HG03139 (cell line): ENCODE data around the gene AKAP7.

Experiments used
- ATAC-seq: cut with Tn5 transposase; IDR thresholded peaks from one replicate; pipeline ENCODE4 v1.9.1; 2021; ENCODE audit not compliant: unreplicated experiment

The AKAP7 gene

DNA sequence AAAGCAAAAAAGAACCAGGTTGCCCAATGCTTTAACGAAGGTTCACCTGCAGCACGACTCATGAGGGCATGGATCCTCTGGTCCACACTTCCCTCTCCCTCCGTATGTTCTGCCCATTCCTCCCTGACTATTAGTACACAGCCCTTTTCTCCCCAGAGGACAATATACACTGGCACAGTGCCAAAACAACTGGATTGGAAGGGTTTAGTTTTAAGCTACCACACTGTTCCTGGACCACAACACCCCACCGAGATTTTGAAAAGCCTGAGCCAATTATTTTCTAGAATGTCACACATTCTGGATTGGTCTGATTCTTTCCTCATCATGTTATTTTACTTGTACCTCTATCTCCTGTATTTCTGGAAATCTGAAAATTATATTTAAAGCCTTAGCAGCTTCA, 2.9 kb upstream of the AKAP7 start:
- ATAC-seq = no peak

GRCh38 chr6:131134220-131134979, 867 bp upstream of the AKAP7 start:
- ATAC-seq = no peak

DNA sequence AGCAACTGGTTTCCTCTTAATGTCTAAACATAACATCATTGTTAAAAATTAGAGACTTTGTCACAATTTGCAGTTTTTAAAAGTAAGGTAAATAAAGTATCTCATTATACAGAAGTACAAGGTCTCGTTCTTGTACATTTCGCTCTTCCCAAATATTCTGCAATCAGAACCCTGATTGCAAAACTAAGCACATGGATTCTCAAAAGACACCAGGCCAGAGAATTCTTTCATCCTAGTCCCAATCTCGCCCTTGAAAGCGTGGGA, 355 bp upstream of the AKAP7 start:
- ATAC-seq = no peak

DNA sequence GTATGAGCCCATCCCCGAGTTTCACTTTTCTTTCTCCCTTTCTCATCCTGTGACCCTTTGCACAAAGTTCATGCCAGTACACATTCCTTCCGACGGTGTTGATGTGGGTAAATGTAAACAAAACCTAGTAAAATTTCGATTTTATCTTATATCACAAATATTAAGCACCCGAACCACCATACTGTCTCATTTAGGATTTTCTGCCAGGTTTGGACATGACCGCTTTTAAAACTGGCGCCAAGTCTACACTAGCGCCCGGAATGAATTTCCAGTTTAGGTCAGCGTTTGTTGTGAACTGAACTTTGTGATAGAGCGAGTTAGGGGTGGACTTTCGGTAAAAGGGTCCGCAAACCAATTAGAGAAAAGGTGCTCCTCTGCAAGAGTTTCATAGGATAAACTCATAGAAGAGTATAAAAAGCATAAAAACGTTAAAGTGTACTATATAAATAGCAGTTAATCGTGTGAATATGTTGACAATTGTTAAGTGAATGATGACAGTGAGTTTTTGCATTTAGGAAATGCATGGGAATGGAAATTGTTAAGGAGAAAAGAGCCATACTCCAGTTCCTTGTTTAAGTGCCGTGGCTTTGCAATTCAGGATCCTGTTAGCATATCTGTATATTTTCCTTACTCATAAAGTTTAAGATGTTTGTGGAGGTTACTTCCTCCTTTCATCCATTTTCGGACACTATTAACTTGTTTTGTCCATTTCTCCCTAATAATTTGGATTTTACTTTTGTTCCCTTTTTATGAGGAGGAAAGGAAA, 937 bp downstream of the AKAP7 start:
- no peak for ATAC-seq

DNA sequence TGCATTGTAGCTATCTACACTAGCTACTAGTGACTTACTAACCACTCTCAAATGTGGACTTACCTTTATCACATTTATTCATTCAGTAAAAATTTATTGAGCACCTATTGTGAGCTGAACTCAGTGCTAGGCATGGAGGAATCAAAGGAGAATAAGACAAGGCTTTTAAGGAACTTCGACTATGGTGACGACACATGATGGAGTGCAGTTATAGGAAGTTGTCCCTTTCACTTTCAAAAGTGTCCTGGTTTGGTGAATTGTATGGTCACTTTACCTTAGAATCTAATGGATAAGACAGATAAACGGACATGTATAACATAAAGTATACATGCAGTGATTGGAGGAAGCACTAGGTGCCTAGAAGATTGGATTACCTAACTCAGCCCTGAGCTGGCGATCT, 4.3 kb downstream of the AKAP7 start:
- ATAC-seq = no peak

DNA sequence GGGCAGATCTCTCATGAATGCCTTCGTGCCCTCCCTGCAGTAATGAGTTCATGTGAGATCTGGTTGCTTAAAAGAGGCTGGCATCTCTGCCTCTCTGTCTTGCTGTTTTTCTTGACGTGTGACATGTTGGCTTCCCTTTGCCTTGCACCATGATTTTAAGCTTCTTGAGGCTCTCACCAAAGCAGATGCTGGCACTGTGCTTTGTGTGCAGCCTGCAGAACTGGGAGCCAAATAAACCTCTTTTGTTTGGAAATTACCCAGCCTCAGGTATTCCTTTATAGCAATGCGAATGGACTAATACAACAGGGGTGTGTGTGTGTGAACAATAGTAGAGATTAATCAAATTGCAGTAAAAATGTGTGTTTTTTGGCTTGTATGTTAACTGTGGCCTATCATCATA, 8.1 kb downstream of the AKAP7 start:
- no peak for ATAC-seq

GRCh38 chr6:131146865-131147264, 11.6 kb downstream of the AKAP7 start:
- ATAC-seq = no peak

DNA sequence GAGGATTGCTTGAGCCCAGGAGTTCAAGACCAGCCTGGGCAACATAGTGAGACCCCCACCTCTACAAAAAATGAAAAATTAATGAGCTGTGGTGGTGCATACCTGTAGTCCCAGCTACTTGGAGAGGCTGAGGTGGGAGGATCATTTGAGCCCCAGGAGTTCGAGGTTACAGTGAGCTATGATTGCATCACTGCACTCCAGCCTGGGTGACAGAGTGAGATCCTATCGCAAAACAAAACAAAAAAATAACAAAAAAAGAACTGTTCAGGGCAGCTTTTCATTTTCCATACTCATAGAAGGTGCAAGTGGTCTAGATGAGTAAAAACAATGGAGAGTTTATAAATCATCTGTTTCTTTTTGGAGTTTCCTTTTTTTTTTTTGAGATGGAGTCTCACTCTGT, 21.1 kb downstream of the AKAP7 start:
- ATAC-seq = no peak

GRCh38 chr6:131159578-131159977, 24.3 kb downstream of the AKAP7 start:
- no peak for ATAC-seq

GRCh38 chr6:131160254-131160758, 25.0 kb downstream of the AKAP7 start:
- no peak for ATAC-seq

- no peak for ATAC-seq
Observed at GRCh38 chr6:131161987-131162386, 26.7 kb downstream of the AKAP7 start.

GRCh38 chr6:131163886-131164285, 28.6 kb downstream of the AKAP7 start:
- ATAC-seq = no peak

- no peak for ATAC-seq
Observed at GRCh38 chr6:131164506-131164905, 29.2 kb downstream of the AKAP7 start.

DNA sequence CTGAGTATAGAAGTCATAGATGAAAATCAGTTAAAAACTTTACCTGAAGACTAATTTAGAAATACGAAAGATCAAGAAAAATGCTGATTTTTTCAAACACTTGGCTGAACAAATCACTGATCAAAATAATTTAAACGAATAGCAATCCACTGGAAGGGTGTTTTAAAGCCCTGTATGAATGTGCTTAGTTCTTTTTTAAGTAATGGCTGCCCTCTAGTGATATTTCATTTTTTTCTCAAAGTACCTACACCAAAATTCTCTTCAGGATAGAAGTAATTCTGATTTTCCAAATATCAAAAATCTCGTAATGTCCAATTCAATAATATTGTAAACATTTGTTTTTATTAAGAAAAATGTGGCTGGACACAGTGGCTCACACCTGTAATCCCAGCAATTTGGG, 32.5 kb downstream of the AKAP7 start:
- ATAC-seq = no peak

DNA sequence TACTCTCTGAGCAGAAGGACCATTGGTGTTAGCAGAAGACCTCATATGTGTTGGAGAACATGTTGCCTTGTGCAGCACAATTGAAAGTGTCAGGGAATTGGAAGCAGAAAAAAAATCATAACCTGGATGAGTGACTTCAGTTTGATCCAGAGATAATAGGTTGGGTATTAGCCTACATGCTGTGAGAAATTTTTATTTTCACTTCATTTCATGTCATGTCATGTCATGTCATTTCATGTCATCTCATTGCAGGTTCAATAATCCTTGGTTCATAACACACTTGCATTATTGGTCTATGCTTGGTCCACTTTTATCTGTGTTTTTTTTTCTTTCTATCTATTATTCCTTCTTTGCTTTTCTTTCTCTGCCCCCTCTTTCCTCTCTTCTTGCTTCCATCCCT, 34.3 kb downstream of the AKAP7 start:
- ATAC-seq = no peak

GRCh38 chr6:131172222-131172621, 37.0 kb downstream of the AKAP7 start:
- no peak for ATAC-seq

DNA sequence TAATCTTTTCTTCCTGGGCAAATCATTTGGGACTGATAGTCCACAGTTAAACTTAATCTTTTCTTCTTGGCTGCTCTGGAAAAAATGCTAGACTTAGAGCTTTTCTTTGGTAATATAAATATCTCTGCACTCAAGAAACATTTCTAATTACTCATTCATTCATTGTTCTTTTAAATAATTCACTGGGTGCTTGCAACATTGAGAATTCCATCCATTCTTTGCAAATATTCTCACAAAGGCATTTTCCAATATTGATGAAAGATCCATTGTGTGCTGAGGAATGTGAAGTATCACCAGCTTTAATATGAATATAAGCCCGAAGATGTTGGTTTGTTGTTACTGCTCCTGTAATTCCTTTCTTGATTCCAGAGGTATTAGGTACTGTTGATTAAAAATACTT, 38.4 kb downstream of the AKAP7 start:
- ATAC-seq = no peak

GRCh38 chr6:131175564-131175963, 40.3 kb downstream of the AKAP7 start:
- ATAC-seq = no peak

GRCh38 chr6:131177996-131178395, 42.7 kb downstream of the AKAP7 start:
- no peak for ATAC-seq

GRCh38 chr6:131182991-131183425, 47.7 kb downstream of the AKAP7 start:
- ATAC-seq = no peak

DNA sequence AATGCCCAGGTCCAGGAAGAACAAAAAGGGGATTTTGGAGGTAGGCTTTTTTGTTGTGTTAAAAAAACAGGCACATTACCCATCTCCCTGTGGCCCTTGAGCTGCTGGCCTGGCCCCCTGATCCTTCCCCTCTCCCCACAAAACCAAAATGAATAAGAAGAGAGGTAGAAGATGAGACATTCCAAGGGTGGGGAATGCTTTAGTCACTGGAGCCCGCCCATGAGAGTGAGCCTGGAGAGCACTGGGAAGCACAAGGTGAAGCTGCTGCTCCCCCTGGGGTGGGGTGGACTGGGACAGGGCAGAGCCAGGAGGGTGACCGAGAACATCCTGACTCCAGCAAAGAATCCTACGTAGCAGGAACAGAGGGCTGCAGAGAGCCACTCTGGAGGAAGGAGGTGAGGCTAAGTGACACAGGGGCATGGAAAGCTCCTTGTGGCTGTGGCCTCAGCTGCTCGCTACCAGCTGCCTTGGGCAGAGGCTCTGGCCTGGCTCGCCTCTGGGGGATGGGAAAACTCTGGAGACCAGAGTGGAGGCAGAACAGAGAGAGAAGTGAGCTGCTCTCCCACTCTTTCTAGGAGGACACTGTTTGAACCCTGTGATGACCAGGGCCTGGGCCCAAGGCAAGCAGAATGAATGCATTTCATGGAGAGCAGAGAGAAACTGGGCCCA, 48.3 kb downstream of the AKAP7 start:
- ATAC-seq = no peak

DNA sequence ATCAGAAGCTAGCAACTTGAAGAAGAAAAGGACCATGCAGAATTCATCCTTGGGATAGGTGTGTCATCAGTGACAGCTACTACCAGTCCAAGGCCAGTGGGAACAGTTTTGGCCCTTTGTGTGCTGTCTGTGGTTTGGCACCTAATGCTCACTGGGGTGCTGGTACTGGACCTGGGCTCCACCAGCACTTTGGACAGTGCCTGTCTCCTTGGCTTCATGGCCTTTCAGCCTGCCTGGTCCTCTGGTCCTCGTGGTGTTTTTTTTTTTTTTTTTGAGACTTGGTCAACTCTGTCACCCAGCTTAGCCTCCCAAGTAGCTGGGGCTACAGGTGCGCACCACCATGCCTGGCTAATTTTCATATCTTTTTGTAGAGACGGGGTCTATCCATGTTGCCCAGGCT, 56.3 kb downstream of the AKAP7 start:
- no peak for ATAC-seq
